RWPE1 (cell line): Measurements from ENCODE around the gene BABAM2.
"Not testable (repeated sequence)": the region's sequence is repeated elsewhere in the genome, so short reads cannot be mapped to it uniquely, and the experiment has no call there.

Experiments used
- CTCF ChIA-PET: fragments of 350-600 bp; sonication (Branson Sonifier 250); formaldehyde crosslinking; extraction: SDS; loops from one replicate; lab custom pipeline; 2021; lab: Yijun Ruan, JAX
- POLR2A ChIA-PET: fragments of 400-600 bp; formaldehyde crosslinking; extraction: SDS; loops from one replicate; lab custom pipeline; 2020; ENCODE audit warnings: antibody characterized with exemption; ENCODE audit not compliant: low non-redundant PET; lab: Yijun Ruan, JAX
- DNase-seq: peaks from one replicate; pipeline ENCODE4 v3.0.0; 2012; ENCODE audit warnings: low spot score
- H3K27ac ChIP-seq: fragments of 450-650 bp; 2 replicates; pipeline ENCODE4 v1.5.1; 2017
- TF ChIP-seq, protein P1 (sequence below): fragments of 450-650 bp; conservative IDR thresholded peaks from 2 replicates; pipeline ENCODE4 v1.5.1; 2017; ENCODE audit warnings: low read depth, mild to moderate bottlenecking

Gene BABAM2

DNA sequence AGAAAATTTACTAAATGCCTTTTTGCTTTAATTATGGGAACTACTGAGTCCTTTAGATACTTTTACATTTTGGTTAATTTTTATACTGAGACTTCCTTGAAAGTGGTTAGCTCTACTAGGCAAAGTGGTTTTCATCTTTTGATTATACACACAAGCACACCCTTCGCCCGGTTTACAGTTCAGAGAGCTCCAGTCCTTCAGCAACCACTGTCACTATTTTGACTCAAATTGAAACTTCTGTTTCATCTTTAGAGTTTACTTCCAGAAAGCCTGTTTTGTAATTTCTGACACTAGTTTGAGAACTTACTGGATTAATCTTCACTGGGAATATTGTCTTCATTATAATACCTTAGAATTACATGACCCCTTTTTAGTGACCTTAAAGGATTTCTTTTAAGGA, 361.8 kb downstream of the BABAM2 start:
- CTCF ChIA-PET: no interaction called here
- no peak for DNase-seq
- no peak overlapping the region for H3K27ac ChIP-seq
- POLR2A ChIA-PET: no interaction called here
- TF ChIP-seq, protein P1, sequence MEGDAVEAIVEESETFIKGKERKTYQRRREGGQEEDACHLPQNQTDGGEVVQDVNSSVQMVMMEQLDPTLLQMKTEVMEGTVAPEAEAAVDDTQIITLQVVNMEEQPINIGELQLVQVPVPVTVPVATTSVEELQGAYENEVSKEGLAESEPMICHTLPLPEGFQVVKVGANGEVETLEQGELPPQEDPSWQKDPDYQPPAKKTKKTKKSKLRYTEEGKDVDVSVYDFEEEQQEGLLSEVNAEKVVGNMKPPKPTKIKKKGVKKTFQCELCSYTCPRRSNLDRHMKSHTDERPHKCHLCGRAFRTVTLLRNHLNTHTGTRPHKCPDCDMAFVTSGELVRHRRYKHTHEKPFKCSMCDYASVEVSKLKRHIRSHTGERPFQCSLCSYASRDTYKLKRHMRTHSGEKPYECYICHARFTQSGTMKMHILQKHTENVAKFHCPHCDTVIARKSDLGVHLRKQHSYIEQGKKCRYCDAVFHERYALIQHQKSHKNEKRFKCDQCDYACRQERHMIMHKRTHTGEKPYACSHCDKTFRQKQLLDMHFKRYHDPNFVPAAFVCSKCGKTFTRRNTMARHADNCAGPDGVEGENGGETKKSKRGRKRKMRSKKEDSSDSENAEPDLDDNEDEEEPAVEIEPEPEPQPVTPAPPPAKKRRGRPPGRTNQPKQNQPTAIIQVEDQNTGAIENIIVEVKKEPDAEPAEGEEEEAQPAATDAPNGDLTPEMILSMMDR: no peak

- TF ChIP-seq, protein P1: no peak
- ChIA-PET CTCF (interaction anchor here (0.7 to 1.0 kb wide), 2 partner anchors 142 to 571 kb away, joined by 3 read pairs; no protein-coding TSS in a partner anchor), POLR2A (no interaction called here)
- H3K27ac ChIP-seq: no peak overlapping the region
- no peak for DNase-seq
These were observed 363.0 kb downstream of the BABAM2 start for GRCh38 chr2:28253543-28253942.

GRCh38 chr2:28255231-28255630, 364.7 kb downstream of the BABAM2 start:
- CTCF ChIA-PET: interaction anchor here (0.7 kb wide), 3 partner anchors 128 to 518 kb away, joined by 3 to 4 read pairs (median 4); no protein-coding TSS in a partner anchor
- H3K27ac ChIP-seq: peak overlapping the region; percentile 37
- POLR2A ChIA-PET, DNase-seq: not testable (repeated sequence)

DNA sequence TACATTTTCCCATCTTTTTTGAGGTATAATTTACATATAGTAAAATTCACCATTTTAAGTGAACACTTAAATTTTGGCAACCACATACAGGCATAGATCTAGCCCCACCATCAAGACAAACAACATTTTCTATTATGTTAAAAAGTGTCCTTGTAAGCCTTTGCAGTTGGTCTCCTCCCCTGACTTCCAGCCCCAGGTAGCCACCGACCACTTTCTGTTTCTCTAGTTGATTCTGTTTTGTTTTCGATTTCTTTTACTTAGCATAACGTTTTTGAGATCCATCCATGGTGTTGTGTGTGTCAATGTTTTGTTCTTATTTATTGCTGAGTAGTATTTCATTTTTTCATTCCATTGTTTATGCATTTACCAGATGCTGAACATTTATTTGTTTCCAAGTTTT, 366.7 kb downstream of the BABAM2 start:
- no peak overlapping the region for H3K27ac ChIP-seq
- no peak for DNase-seq
- CTCF ChIA-PET: no interaction called here
- POLR2A ChIA-PET: no interaction called here
- TF ChIP-seq, protein P1: no peak

- CTCF ChIA-PET, DNase-seq, POLR2A ChIA-PET, H3K27ac ChIP-seq: not testable (repeated sequence)
These were observed 368.7 kb downstream of the BABAM2 start for GRCh38 chr2:28259226-28259625.

DNA sequence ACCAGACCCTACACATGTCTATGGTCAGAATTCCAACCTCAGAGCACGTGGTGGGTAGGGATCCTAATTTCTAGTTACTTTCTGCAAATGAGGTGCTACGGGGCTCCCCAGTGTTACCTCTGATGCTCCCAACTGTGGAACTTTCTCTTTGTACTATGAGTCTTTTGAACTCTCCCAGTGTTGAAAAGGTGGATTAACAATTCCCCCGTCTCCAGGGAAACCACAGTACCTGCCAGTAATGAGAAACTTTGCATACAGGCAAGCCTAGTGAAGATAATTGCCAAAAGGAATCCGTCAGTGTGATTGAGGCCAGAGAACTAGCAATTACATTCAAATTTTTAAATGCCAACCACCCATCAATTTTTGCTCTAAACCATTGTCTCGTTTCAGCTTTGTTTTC, 373.2 kb downstream of the BABAM2 start:
- POLR2A ChIA-PET: no interaction called here
- H3K27ac ChIP-seq: no peak overlapping the region
- TF ChIP-seq, protein P1: no peak
- no peak for DNase-seq
- CTCF ChIA-PET: no interaction called here

DNA sequence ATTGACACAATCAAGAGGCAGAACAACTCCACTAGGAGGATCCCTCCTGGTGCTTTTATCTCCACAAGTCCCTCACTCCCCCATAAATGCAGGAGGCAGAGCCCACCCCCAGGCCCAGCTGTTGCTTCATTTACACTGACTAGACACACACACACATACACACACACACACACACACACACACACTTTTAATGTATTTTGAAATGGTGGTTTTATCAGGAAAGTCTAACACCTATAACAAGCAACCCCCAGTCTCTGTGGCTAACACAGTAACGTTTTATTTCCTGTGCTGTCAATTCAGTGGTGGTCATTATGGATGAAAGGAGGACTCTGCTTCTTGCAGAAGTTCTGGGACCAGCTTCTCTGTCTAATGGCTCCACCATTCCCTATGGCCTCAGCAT, 376.8 kb downstream of the BABAM2 start:
- ChIA-PET POLR2A (no interaction called here), CTCF (no interaction called here)
- H3K27ac ChIP-seq: no peak overlapping the region
- TF ChIP-seq, protein P1: no peak
- no peak for DNase-seq

GRCh38 chr2:28268386-28268785, 377.9 kb downstream of the BABAM2 start:
- TF ChIP-seq, protein P1: no peak
- ChIA-PET CTCF (no interaction called here), POLR2A (no interaction called here)
- no peak for DNase-seq
- peak overlapping the region; percentile 50; the same call in 1 of the 2 replicates for H3K27ac ChIP-seq
